Activated CD4-positive, alpha-beta memory T cell treated with anti-CD3 and anti-CD28 coated beads for 36 hours (primary cell): ENCODE data around the gene RHOC. TPM values are rescaled to one million over a fixed set of nuclear protein-coding genes. Genes with fewer than 3 reads are reported as not detected.

Source experiments
- CTCF ChIA-PET: fragments of 350-600 bp; sonication (Branson Sonifier 250); formaldehyde crosslinking; loops from one replicate; lab custom pipeline; 2021; ENCODE audit warnings: antibody characterized with exemption, inconsistent platforms; lab: Charles Lee
- POLR2A ChIA-PET: fragments of 350-600 bp; sonication (Branson Sonifier 250); formaldehyde crosslinking; loops from one replicate; lab custom pipeline; 2021; ENCODE audit warnings: antibody characterized with exemption; lab: Charles Lee
- DNase-seq: peaks from one replicate; pipeline ENCODE4 v3.0.0-alpha.2; 2020
- H3K27ac Mint-ChIP-seq: one replicate; pipeline ENCODE4 v1.8.0; 2021; ENCODE audit warnings: mixed read lengths
- H3K27me3 Mint-ChIP-seq: one replicate; pipeline ENCODE4 v1.8.0; 2021; ENCODE audit warnings: mixed read lengths
- H3K36me3 Mint-ChIP-seq: one replicate; pipeline ENCODE4 v1.8.0; 2021; ENCODE audit warnings: mixed read lengths
- H3K4me1 Mint-ChIP-seq: one replicate; pipeline ENCODE4 v1.8.0; 2021; ENCODE audit warnings: low read depth, mixed read lengths
- H3K4me3 Mint-ChIP-seq: one replicate; pipeline ENCODE4 v1.8.0; 2021; ENCODE audit warnings: mild to moderate bottlenecking, mixed read lengths
- H3K9me3 Mint-ChIP-seq: one replicate; pipeline ENCODE4 v1.8.0; 2021; ENCODE audit warnings: mixed read lengths
- intact Hi-C: fragments of 100-400 bp; cut with micrococcal nuclease; formaldehyde crosslinking; loops from one replicate; pipeline ENCODE4 v1.15.1; 2023
- total RNA-seq, 2 experiments: library from RNA; stranded (reverse); gene quantifications; one replicate each; pipeline ENCODE4 v1.2.3, GENCODE V29; 2021

Gene RHOC
- total RNA-seq, 2 experiments from 2014 or later, result 50.1 to 51.6 TPM

DNA sequence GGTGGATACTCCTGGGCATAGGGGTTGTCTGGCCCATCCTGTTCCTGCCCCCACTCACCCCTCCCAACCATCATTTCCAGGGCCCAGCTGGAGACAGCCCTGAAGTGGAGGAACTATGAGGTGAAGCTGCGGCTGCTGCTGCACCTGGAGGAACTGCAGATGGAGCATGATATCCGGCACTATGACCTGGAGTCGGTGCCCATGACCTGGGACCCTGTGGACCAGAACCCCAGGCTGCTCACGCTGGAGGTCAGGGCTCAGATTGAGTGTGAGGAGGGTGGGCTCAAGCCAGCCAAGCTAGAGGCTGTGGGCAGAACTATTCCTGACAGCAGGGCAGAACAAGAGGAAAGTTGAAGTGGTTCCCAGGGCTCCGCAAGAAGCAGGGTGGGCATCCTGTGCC, 14.2 kb downstream of the RHOC start:
- H3K4me1 Mint-ChIP-seq, result no peaks in the 10 kb centered on the region
- H3K9me3 Mint-ChIP-seq, result no peaks in the 10 kb centered on the region
- intact Hi-C loops, result no loop called here
- ChIA-PET POLR2A (interaction anchor here (1.2 kb wide), 1 partner anchor 18 kb away, joined by 4 read pairs; the partner anchor contains the start of gene MOV10), CTCF (no interaction called here)
- H3K27me3 Mint-ChIP-seq, result no peaks in the 10 kb centered on the region
- no peak for DNase-seq
- H3K27ac Mint-ChIP-seq, result no peak overlapping the region
- no peak overlapping the region for H3K4me3 Mint-ChIP-seq
- peaks cover 12% of the 10 kb centered on the region for H3K36me3 Mint-ChIP-seq

DNA sequence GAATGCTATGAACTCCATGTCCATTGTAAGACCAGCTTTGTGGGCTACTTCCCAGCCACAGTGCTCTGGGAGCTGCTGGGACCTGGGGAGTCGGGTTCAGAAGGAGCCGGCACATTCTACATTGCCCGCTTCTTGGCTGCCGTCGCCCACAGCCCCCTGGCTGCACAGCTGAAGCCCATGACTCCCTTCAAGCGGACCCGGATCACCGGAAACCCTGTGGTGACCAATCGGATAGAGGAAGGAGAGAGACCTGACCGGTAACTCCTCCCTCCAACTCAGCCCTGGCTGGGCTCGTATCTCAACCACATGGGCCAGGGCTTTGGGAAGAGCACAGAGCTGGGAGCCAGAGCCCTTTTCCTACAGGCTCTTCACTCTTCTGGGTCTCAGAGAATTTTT, 17.1 kb downstream of the RHOC start:
- Mint-ChIP-seq H3K36me3 (peaks cover 12% of the 10 kb centered on the region), H3K4me3 (no peak overlapping the region), H3K4me1 (peaks cover 3% of the 10 kb centered on the region), H3K27ac (no peak overlapping the region), H3K27me3 (no peaks in the 10 kb centered on the region), H3K9me3 (no peaks in the 10 kb centered on the region)
- CTCF ChIA-PET, result interaction anchor here (0.7 to 1.6 kb wide), 3 partner anchors 15 to 26 kb away, joined by 3 read pairs; partner anchors contain the start of genes MOV10 and PPM1J
- POLR2A ChIA-PET, result interaction anchor here (1.6 kb wide), 1 partner anchor 8 kb away, joined by 3 read pairs; no protein-coding TSS in a partner anchor
- DNase-seq, result no peak
- intact Hi-C loops, result no loop called here

GRCh38 chr1:112689196-112689841, 17.6 kb downstream of the RHOC start:
- CTCF ChIA-PET, result interaction anchor here (0.7 to 1.6 kb wide), 2 partner anchors 14 to 26 kb away, joined by 3 read pairs; partner anchors contain the start of genes MOV10 and PPM1J
- Mint-ChIP-seq H3K27me3 (no peaks in the 10 kb centered on the region), H3K9me3 (no peaks in the 10 kb centered on the region), H3K4me3 (no peak overlapping the region), H3K36me3 (peaks cover 12% of the 10 kb centered on the region), H3K4me1 (peaks cover 3% of the 10 kb centered on the region), H3K27ac (no peak overlapping the region)
- DNase-seq, result no peak
- intact Hi-C loops, result no loop called here
- POLR2A ChIA-PET, result interaction anchor here (1.6 kb wide), 1 partner anchor 8 kb away, joined by 3 read pairs; no protein-coding TSS in a partner anchor

DNA sequence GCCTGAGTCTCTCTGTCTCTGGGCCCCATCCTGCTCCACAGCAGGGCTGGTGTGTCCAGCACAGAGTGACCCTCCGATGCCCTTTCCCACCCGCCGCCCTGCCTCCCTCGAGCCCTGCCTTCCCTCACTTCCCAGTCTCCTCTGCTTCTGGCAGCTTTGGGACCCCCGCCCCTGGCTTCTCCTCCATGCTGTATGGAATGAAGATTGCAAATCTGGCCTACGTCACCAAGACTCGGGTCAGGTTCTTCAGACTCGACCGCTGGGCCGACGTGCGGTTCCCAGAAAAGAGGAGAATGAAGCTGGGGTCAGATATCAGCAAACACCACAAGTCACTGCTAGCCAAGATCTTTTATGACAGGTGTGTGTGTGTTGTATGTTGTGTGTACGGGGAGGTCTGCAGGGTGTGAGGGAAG, 18.1 kb downstream of the RHOC start:
- Mint-ChIP-seq H3K9me3 (no peaks in the 10 kb centered on the region), H3K27me3 (no peaks in the 10 kb centered on the region), H3K4me1 (peaks cover 3% of the 10 kb centered on the region), H3K36me3 (peaks cover 12% of the 10 kb centered on the region), H3K4me3 (no peak overlapping the region), H3K27ac (no peak overlapping the region)
- intact Hi-C loops, result no loop called here
- DNase-seq, result no peak
- POLR2A ChIA-PET, result interaction anchor here (1.6 kb wide), 1 partner anchor 9 kb away, joined by 3 read pairs; no protein-coding TSS in a partner anchor
- CTCF ChIA-PET, result no interaction called here

DNA sequence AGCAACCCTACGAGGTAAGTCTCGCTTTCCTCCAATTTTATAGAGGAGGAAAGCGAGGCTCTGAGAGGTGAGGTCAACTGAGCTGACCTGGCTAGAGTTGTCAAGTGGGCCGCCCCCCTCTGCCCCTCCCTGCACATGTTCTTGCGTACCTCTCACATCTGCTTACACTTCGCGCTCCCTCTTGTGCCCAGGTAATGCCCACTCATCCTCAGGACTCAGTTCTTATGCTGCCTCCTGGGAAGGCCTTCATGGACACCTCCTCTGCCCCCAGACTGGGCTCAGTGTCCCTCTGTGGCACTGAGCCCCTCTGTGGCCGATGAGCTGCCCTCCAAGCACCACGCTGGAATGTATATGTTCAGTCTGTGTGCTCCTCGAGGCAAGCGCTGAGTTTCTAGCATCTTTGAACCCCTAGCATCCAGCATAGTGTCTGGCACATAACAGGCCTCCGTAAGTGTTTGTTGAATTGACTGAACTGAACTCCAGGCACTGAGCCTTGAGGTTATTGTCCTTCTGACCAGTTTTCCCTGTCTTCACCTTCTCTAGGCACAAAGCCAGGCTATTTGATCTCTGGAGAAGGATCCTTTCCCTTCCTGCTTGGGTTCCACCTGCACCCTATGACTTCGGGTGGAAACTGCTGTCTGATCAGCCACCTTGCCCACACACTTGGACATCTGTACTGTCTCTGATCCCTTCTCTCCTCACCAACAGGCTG, 19.0 kb downstream of the RHOC start:
- intact Hi-C loops, result no loop called here
- DNase-seq, result no peak
- Mint-ChIP-seq H3K27me3 (no peaks in the 10 kb centered on the region), H3K4me3 (no peak overlapping the region), H3K36me3 (peaks cover 10% of the 10 kb centered on the region), H3K4me1 (peaks cover 3% of the 10 kb centered on the region), H3K9me3 (no peaks in the 10 kb centered on the region), H3K27ac (no peak overlapping the region)
- ChIA-PET CTCF (interaction anchor here (0.8 kb wide), 1 partner anchor 32 kb away, joined by 3 read pairs; no protein-coding TSS in a partner anchor), POLR2A (interaction anchor here (1.6 kb wide), 1 partner anchor 10 kb away, joined by 3 read pairs; no protein-coding TSS in a partner anchor)

DNA sequence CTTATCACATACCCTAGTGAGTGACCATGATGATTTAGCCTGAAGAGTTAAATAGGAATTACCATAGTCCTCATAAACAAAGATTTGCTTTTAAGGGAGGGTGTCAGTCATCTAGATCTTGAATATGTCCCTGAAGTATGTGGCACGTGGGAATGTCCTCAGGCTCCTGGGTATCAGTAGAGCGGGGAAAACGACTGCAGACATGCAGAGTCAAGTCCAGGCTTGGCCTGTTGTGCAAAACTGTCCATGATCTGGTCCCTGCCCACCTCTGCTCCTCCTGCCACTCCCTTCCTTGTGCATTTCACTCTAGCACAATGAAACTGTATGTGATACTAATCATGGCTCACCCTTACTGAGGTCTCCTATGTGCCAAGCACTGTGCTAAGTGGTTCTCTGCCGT, 19.6 kb downstream of the RHOC start:
- Mint-ChIP-seq H3K9me3 (no peaks in the 10 kb centered on the region), H3K36me3 (peaks cover 10% of the 10 kb centered on the region), H3K4me1 (peaks cover 3% of the 10 kb centered on the region), H3K4me3 (no peak overlapping the region), H3K27me3 (no peaks in the 10 kb centered on the region), H3K27ac (no peak overlapping the region)
- no peak for DNase-seq
- intact Hi-C loops, result no loop called here
- ChIA-PET POLR2A (no interaction called here), CTCF (no interaction called here)

DNA sequence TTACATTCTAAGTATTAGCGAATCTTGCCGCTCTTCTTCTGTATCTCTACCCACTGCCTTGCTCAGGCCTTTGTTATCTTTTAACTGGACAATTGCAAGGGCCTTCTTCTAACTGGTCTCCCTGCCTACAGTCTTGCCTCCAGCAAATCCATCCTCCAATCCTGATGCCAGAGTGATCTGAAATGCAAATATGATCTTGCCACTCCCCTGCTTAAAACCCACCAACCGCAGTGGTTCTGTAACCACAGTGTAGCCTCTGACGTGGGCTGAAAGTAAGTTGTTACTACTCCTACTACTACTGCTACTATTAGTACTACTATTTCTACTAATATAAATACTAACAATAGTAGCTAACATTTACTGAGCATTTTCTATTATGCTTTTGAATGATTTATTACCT, 20.1 kb downstream of the RHOC start:
- Mint-ChIP-seq H3K4me3 (no peak overlapping the region), H3K27me3 (no peaks in the 10 kb centered on the region)

DNA sequence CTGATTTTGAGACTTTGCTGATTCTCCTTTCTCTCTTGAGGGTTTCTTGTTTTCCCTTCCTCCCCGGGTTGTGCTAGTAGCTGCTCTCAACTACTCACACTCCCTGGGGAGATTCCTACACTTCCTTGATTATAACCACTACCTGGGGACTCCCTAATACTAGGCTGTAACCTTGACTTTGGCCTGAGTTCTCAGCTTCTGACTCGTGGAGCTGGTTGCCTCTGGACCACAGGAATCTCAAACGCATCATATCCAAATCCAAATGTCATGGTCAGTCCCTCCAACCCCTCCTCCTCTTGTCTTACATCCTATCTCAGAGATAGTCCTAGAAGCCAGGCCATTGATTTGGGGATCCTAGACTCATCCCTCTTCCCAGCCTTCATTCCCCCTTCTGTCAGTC, 20.5 kb downstream of the RHOC start:
- peaks cover 3% of the 10 kb centered on the region for H3K4me1 Mint-ChIP-seq
- H3K4me3 Mint-ChIP-seq, result no peak overlapping the region
- no peak for DNase-seq
- intact Hi-C loops, result no loop called here
- H3K27me3 Mint-ChIP-seq, result no peaks in the 10 kb centered on the region
- ChIA-PET CTCF (interaction anchor here (1.7 to 1.8 kb wide), 2 partner anchors 12 to 33 kb away, joined by 4 to 6 read pairs; partner anchors contain the start of gene MOV10), POLR2A (no interaction called here)
- peaks cover 4% of the 10 kb centered on the region for H3K36me3 Mint-ChIP-seq
- H3K9me3 Mint-ChIP-seq, result no peaks in the 10 kb centered on the region
- H3K27ac Mint-ChIP-seq, result no peak overlapping the region

More for the DNA sequence above, 20.1 kb downstream of the RHOC start:
- ChIA-PET CTCF (interaction anchor here (1.7 to 1.8 kb wide), 2 partner anchors 12 to 32 kb away, joined by 4 to 6 read pairs; partner anchors contain the start of gene MOV10), POLR2A (no interaction called here)
- DNase-seq, result no peak
- Mint-ChIP-seq H3K4me1 (peaks cover 3% of the 10 kb centered on the region), H3K36me3 (peaks cover 8% of the 10 kb centered on the region), H3K27ac (no peak overlapping the region), H3K9me3 (no peaks in the 10 kb centered on the region)
- intact Hi-C loops, result no loop called here

GRCh38 chr1:112685913-112686312, 21.0 kb downstream of the RHOC start:
- H3K9me3 Mint-ChIP-seq, result no peaks in the 10 kb centered on the region
- ChIA-PET POLR2A (no interaction called here), CTCF (interaction anchor here (1.7 to 1.8 kb wide), 2 partner anchors 11 to 33 kb away, joined by 4 to 6 read pairs; partner anchors contain the start of gene MOV10)
- no peak for DNase-seq
- H3K27ac Mint-ChIP-seq, result no peak overlapping the region
- peaks cover 3% of the 10 kb centered on the region for H3K4me1 Mint-ChIP-seq
- no peak overlapping the region for H3K4me3 Mint-ChIP-seq
- peaks cover 4% of the 10 kb centered on the region for H3K36me3 Mint-ChIP-seq
- intact Hi-C loops, result no loop called here
- no peaks in the 10 kb centered on the region for H3K27me3 Mint-ChIP-seq

GRCh38 chr1:112678605-112679004, 28.3 kb downstream of the RHOC start:
- H3K36me3 Mint-ChIP-seq, result peaks cover 7% of the 10 kb centered on the region
- intact Hi-C loops, result loop anchor here (10.0 kb wide), 1 partner anchor 174 kb away; the partner anchor contains the start of gene WNT2B
- CTCF ChIA-PET, result no interaction called here

GRCh38 chr1:112677501-112677900, 29.4 kb downstream of the RHOC start:
- Mint-ChIP-seq H3K4me1 (peaks cover 46% of the 10 kb centered on the region), H3K27ac (no peak overlapping the region), H3K36me3 (peaks cover 8% of the 10 kb centered on the region), H3K27me3 (no peaks in the 10 kb centered on the region), H3K9me3 (no peaks in the 10 kb centered on the region), H3K4me3 (no peak overlapping the region)
- POLR2A ChIA-PET, result no interaction called here
- DNase-seq, result no peak
- CTCF ChIA-PET, result no interaction called here
- intact Hi-C loops, result loop anchor here (10.0 kb wide), 1 partner anchor 173 kb away; the partner anchor contains the start of gene WNT2B

More at GRCh38 chr1:112678605-112679004, 28.3 kb downstream of the RHOC start:
- Mint-ChIP-seq H3K9me3 (no peaks in the 10 kb centered on the region), H3K27ac (no peak overlapping the region), H3K4me1 (peaks cover 40% of the 10 kb centered on the region), H3K4me3 (no peak overlapping the region), H3K27me3 (no peaks in the 10 kb centered on the region)
- DNase-seq, result no peak
- POLR2A ChIA-PET, result no interaction called here

GRCh38 chr1:112676543-112676942, 30.4 kb downstream of the RHOC start:
- DNase-seq, result no peak
- H3K36me3 Mint-ChIP-seq, result peaks cover 12% of the 10 kb centered on the region
- ChIA-PET POLR2A (no interaction called here), CTCF (interaction anchor here (1.0 to 1.5 kb wide), 4 partner anchors 32 to 396 kb away, joined by 3 read pairs; partner anchors contain the start of gene LRIG2)
- H3K4me1 Mint-ChIP-seq, result peaks cover 46% of the 10 kb centered on the region
- no peaks in the 10 kb centered on the region for H3K27me3 Mint-ChIP-seq
- no peak overlapping the region for H3K4me3 Mint-ChIP-seq
- no peak overlapping the region for H3K27ac Mint-ChIP-seq
- H3K9me3 Mint-ChIP-seq, result no peaks in the 10 kb centered on the region
- intact Hi-C loops, result loop anchor here (10.0 kb wide), 1 partner anchor 172 kb away; the partner anchor contains the start of gene WNT2B
